Measurements from ENCODE around the gene ATPAF2. TPM values are rescaled to one million over a fixed set of nuclear protein-coding genes. Genes with fewer than 3 reads are reported as not detected.

Gene ATPAF2
- total RNA-seq, 1 experiment from 2014 or later = 46.1 TPM

GRCh38 chr17:18016426-18016825 lies 22.5 kb downstream of the ATPAF2 start:
- ATAC-seq (no peak), DNase-seq (ENCODE audit: low read depth, low spot score) (no peak)
- Histone ChIP-seq H3K4me3 (replicated peaks in 1 of 2; ENCODE audit: low read depth in 1 of 2, low read length in 2 of 2) (no peak overlapping the region), H3K9me3 (ENCODE audit: control insufficient read depth in 1 of 2, insufficient read depth in 1 of 2, low read depth in 1 of 2, low read length in 2 of 2) (no peaks in the 10 kb centered on the region), H3K4me1 (ENCODE audit: control insufficient read depth in 1 of 2, insufficient read depth in 2 of 2, low read length in 2 of 2) (no peaks in the 10 kb centered on the region), H4K20me1 (ENCODE audit: insufficient read depth) (no peaks in the 10 kb centered on the region), H2AFZ (ENCODE audit: low read depth, low read length, poor library complexity, severe bottlenecking) (no peak overlapping the region), H3K27ac (ENCODE audit: low read depth, low read length) (no peak overlapping the region), H3K9ac (ENCODE audit: low read length) (no peak overlapping the region), H3K79me2 (ENCODE audit: insufficient read depth, low read length) (no peaks in the 10 kb centered on the region), H3K27me3 (ENCODE audit: insufficient read depth, low read length) (no peaks in the 10 kb centered on the region), H3K4me2 (ENCODE audit: low read length) (no peak overlapping the region), H3K36me3 (ENCODE audit: control insufficient read depth in 1 of 2, insufficient read depth in 2 of 2, low read length in 2 of 2) (peaks cover 0 to 3% of the 10 kb centered on the region in 2 experiments; a peak in 1 of 4 replicates), H3K9me2 (ENCODE audit: insufficient read depth) (no peaks in the 10 kb centered on the region)
- no TSS peak for BruUV-seq (replicated peaks)
- intact Hi-C loops (cut with micrococcal nuclease) = no loop called here
- TF ChIP-seq EZH2 (IDR thresholded peaks at IDR 0.05) = no peak
- TF ChIP-seq SP1 (IDR thresholded peaks at IDR 0.05; ENCODE audit: low read depth) = no peak
- CTCF ChIA-PET = no interaction called here
- POLR2A ChIA-PET = no interaction called here
- RAD21 ChIA-PET (ENCODE audit: low non-redundant PET in 1 of 2, low total read pairs in 2 of 2, uncharacterized antibody in 2 of 2, unreplicated experiment in 2 of 2) = no interaction called here

DNA sequence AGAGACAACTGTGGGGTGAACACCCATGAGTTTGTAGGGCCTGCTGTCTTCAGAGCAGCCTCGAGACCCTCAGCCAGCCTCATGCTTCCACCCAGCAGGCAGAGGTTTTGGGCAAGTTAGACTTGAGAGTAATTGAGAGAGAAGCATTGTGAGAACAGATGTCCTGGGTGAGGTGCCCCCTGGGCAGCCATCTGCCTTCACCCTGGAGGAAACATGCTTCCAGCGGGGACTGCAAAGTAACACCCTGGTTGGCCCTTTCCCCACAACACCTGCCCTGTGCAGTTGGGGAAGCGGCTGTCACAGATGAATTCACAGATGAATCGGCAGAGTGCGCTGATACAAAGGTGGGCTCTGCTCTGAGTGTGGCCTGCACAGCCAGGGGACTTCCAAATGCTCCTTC lies 23.4 kb downstream of the ATPAF2 start:
- H3K4me3 ChIP-seq (replicated peaks in 1 of 2; ENCODE audit: low read depth in 1 of 2, low read length in 2 of 2) = no peak overlapping the region
- no peak overlapping the region for H3K27ac ChIP-seq (ENCODE audit: low read depth, low read length)
- ATAC-seq (no peak), DNase-seq (ENCODE audit: low read depth, low spot score) (no peak)
- ChIA-PET POLR2A (no interaction called here), CTCF (no interaction called here), RAD21 (ENCODE audit: low non-redundant PET in 1 of 2, low total read pairs in 2 of 2, uncharacterized antibody in 2 of 2, unreplicated experiment in 2 of 2) (no interaction called here)
- no peaks in the 10 kb centered on the region for H4K20me1 ChIP-seq (ENCODE audit: insufficient read depth)
- H3K27me3 ChIP-seq (ENCODE audit: insufficient read depth, low read length) = no peaks in the 10 kb centered on the region
- no peaks in the 10 kb centered on the region for H3K9me3 ChIP-seq (ENCODE audit: control insufficient read depth in 1 of 2, insufficient read depth in 1 of 2, low read depth in 1 of 2, low read length in 2 of 2)
- H3K9me2 ChIP-seq (ENCODE audit: insufficient read depth) = no peaks in the 10 kb centered on the region
- no peak for TF ChIP-seq ZFX (IDR thresholded peaks at IDR 0.05)
- TF ChIP-seq, protein P1, sequence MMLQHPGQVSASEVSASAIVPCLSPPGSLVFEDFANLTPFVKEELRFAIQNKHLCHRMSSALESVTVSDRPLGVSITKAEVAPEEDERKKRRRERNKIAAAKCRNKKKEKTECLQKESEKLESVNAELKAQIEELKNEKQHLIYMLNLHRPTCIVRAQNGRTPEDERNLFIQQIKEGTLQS (IDR thresholded peaks at IDR 0.05) = no peak
- no peak for TF ChIP-seq JUND (IDR thresholded peaks at IDR 0.05)
- no peak for TF ChIP-seq YY1 (IDR thresholded peaks at IDR 0.05; ENCODE audit: extremely low read depth, insufficient replicate concordance, low read depth, low read length)
- TF ChIP-seq EZH2phosphoT487 (IDR thresholded peaks at IDR 0.05; ENCODE audit: borderline replicate concordance) = no peak
- no peak for TF ChIP-seq FOSL1 (IDR thresholded peaks at IDR 0.05; ENCODE audit: low read depth)
- no peak for TF ChIP-seq SP1 (IDR thresholded peaks at IDR 0.05; ENCODE audit: low read depth)
- TF ChIP-seq RAD21 (IDR thresholded peaks at IDR 0.05; ENCODE audit: low read depth) = no peak
- TF ChIP-seq, protein P2, sequence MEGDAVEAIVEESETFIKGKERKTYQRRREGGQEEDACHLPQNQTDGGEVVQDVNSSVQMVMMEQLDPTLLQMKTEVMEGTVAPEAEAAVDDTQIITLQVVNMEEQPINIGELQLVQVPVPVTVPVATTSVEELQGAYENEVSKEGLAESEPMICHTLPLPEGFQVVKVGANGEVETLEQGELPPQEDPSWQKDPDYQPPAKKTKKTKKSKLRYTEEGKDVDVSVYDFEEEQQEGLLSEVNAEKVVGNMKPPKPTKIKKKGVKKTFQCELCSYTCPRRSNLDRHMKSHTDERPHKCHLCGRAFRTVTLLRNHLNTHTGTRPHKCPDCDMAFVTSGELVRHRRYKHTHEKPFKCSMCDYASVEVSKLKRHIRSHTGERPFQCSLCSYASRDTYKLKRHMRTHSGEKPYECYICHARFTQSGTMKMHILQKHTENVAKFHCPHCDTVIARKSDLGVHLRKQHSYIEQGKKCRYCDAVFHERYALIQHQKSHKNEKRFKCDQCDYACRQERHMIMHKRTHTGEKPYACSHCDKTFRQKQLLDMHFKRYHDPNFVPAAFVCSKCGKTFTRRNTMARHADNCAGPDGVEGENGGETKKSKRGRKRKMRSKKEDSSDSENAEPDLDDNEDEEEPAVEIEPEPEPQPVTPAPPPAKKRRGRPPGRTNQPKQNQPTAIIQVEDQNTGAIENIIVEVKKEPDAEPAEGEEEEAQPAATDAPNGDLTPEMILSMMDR (IDR thresholded peaks at IDR 0.05 in 2 of 3, conservative IDR thresholded peaks at IDR 0.05 in 1 of 3; ENCODE audit: borderline replicate concordance in 1 of 3, insufficient read depth in 1 of 3, low read depth in 2 of 3, low read length in 2 of 3) = no peak
- no peak for TF ChIP-seq EGR1 (IDR thresholded peaks at IDR 0.05; ENCODE audit: low read depth)
- no peak for TF ChIP-seq ELF1 (IDR thresholded peaks at IDR 0.05; ENCODE audit: borderline replicate concordance, low read depth)
- no peak for TF ChIP-seq SRF (IDR thresholded peaks at IDR 0.05; ENCODE audit: low read depth)
- no peak for TF ChIP-seq POLR2A (IDR thresholded peaks at IDR 0.05; ENCODE audit: borderline replicate concordance, extremely low read depth, insufficient read depth, insufficient read length)
- TF ChIP-seq EZH2 (IDR thresholded peaks at IDR 0.05) = no peak
- no peak overlapping the region for H3K4me2 ChIP-seq (ENCODE audit: low read length)
- peaks cover 0 to 3% of the 10 kb centered on the region in 2 experiments; a peak in 1 of 4 replicates for H3K36me3 ChIP-seq (ENCODE audit: control insufficient read depth in 1 of 2, insufficient read depth in 2 of 2, low read length in 2 of 2)
- no peak overlapping the region for H3K9ac ChIP-seq (ENCODE audit: low read length)
- intact Hi-C loops (cut with micrococcal nuclease) = no loop called here
- H3K79me2 ChIP-seq (ENCODE audit: insufficient read depth, low read length) = no peaks in the 10 kb centered on the region
- BruUV-seq (replicated peaks) = no TSS peak
- H2AFZ ChIP-seq (ENCODE audit: low read depth, low read length, poor library complexity, severe bottlenecking) = no peak overlapping the region
- no peaks in the 10 kb centered on the region for H3K4me1 ChIP-seq (ENCODE audit: control insufficient read depth in 1 of 2, insufficient read depth in 2 of 2, low read length in 2 of 2)
